ENCODE results near the gene GPSM3. TPM values are rescaled to one million over a fixed set of nuclear protein-coding genes. Genes with fewer than 3 reads are reported as not detected.

GPSM3 gene
- total and polyA plus RNA-seq, 2 of the 13 experiments (the other 11 are each of a cell fraction or from before 2014, with no cell fraction given), result 0.18 to 6.2 TPM

- TF ChIP-seq TMF1 (CRISPR knock-in tag; IDR thresholded peaks at IDR 0.05; ENCODE audit: low read depth) (no peak), ZNF282 (IDR thresholded peaks at IDR 0.05; ENCODE audit: partially characterized antibody) (no peak), ZNF816 (CRISPR knock-in tag; IDR thresholded peaks at IDR 0.05; ENCODE audit: borderline replicate concordance) (no peak), NFKB2 (CRISPR knock-in tag; IDR thresholded peaks at IDR 0.05; ENCODE audit: borderline replicate concordance) (no peak), ZNF547 (CRISPR knock-in tag; IDR thresholded peaks at IDR 0.05) (no peak), STAG1 (CRISPR knock-in tag; IDR thresholded peaks at IDR 0.05) (no peak), KMT2A (CRISPR knock-in tag; IDR thresholded peaks at IDR 0.05) (no peak), HMG20A (CRISPR knock-in tag; IDR thresholded peaks at IDR 0.05; ENCODE audit: borderline replicate concordance) (0 out of 2 replicates have a peak, but pooled peaks have one; percentile 21), HNF1A (IDR thresholded peaks at IDR 0.05; ENCODE audit: low read depth) (no peak), HNF1A (CRISPR knock-in tag; IDR thresholded peaks at IDR 0.05; ENCODE audit: borderline replicate concordance) (no peak), TSC22D2 (CRISPR knock-in tag; IDR thresholded peaks at IDR 0.05; ENCODE audit: borderline replicate concordance) (no peak), KLF6 (CRISPR knock-in tag; IDR thresholded peaks at IDR 0.05) (peak; percentile 63; the same call in 1 of the 2 replicates), TFDP2 (CRISPR knock-in tag; IDR thresholded peaks at IDR 0.05) (no peak; the same call in none of the 2 replicates), SNAPC4 (CRISPR knock-in tag; IDR thresholded peaks at IDR 0.05) (no peak), ARNTL (CRISPR knock-in tag; IDR thresholded peaks at IDR 0.05) (no peak), RAD21 (CRISPR knock-in tag; IDR thresholded peaks at IDR 0.05) (no peak), KMT2B (CRISPR knock-in tag; IDR thresholded peaks at IDR 0.05) (0 out of 2 replicates have a peak, but pooled peaks have one; percentile 17), HOXA5 (CRISPR knock-in tag; IDR thresholded peaks at IDR 0.05) (no peak), YEATS4 (CRISPR knock-in tag; IDR thresholded peaks at IDR 0.05; ENCODE audit: borderline replicate concordance) (peak; percentile 59), ZNF432 (CRISPR knock-in tag; IDR thresholded peaks at IDR 0.05; ENCODE audit: borderline replicate concordance) (no peak)
These were observed 14.5 kb downstream of the GPSM3 start, which contains the start of gene RNF5 (continued) for GRCh38 chr6:32177788-32178546.
